ENCODE results near the gene TRMO. TPM values are rescaled to one million over a fixed set of nuclear protein-coding genes. Genes with fewer than 3 reads are reported as not detected.

Gene TRMO
- total and polyA plus RNA-seq, 2 of the 13 experiments (the other 11 are each of a cell fraction or from before 2014, with no cell fraction given): 8.7 to 18.6 TPM

DNA sequence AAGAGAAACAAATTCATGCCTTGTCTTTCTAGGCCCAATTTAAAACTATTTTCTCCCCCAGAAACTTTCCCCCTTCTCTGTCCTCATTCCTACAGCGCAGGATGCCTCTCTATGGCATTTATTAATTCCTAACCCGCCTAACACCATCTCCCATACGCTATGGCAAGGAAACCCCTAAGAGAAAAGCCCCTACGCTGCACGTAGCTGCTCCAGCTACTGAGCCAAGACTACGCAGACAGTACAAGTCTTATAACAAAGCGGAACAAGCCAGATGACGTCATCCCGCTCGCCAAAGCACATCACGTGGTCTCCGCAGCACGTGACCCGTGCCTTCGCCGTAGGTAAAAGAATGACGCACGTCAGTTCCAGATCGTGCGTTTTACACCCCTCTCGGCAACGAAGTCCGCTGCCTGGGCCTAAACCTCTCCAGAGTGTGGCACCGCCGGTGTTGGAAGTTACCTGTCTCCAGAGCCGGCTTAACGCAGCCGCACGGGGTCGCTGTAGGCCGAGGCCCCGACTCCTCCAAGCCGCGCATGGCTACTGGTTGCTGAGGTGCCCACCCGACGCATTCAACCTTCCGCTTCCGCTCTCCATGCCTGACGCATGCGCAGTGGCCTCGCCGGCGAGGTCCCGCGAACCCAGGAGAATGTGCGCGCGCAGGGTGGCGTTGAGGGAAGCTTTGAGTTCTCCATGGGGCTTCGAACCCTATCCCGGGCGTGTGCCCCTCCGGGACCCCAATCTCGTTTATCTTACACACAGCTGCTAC lies at the start of gene TRMO (continued):
- TF ChIP-seq, protein P1, sequence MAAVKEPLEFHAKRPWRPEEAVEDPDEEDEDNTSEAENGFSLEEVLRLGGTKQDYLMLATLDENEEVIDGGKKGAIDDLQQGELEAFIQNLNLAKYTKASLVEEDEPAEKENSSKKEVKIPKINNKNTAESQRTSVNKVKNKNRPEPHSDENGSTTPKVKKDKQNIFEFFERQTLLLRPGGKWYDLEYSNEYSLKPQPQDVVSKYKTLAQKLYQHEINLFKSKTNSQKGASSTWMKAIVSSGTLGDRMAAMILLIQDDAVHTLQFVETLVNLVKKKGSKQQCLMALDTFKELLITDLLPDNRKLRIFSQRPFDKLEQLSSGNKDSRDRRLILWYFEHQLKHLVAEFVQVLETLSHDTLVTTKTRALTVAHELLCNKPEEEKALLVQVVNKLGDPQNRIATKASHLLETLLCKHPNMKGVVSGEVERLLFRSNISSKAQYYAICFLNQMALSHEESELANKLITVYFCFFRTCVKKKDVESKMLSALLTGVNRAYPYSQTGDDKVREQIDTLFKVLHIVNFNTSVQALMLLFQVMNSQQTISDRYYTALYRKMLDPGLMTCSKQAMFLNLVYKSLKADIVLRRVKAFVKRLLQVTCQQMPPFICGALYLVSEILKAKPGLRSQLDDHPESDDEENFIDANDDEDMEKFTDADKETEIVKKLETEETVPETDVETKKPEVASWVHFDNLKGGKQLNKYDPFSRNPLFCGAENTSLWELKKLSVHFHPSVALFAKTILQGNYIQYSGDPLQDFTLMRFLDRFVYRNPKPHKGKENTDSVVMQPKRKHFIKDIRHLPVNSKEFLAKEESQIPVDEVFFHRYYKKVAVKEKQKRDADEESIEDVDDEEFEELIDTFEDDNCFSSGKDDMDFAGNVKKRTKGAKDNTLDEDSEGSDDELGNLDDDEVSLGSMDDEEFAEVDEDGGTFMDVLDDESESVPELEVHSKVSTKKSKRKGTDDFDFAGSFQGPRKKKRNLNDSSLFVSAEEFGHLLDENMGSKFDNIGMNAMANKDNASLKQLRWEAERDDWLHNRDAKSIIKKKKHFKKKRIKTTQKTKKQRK (IDR thresholded peaks at IDR 0.05; ENCODE audit: low read length): no peak
- TF ChIP-seq, protein P2, sequence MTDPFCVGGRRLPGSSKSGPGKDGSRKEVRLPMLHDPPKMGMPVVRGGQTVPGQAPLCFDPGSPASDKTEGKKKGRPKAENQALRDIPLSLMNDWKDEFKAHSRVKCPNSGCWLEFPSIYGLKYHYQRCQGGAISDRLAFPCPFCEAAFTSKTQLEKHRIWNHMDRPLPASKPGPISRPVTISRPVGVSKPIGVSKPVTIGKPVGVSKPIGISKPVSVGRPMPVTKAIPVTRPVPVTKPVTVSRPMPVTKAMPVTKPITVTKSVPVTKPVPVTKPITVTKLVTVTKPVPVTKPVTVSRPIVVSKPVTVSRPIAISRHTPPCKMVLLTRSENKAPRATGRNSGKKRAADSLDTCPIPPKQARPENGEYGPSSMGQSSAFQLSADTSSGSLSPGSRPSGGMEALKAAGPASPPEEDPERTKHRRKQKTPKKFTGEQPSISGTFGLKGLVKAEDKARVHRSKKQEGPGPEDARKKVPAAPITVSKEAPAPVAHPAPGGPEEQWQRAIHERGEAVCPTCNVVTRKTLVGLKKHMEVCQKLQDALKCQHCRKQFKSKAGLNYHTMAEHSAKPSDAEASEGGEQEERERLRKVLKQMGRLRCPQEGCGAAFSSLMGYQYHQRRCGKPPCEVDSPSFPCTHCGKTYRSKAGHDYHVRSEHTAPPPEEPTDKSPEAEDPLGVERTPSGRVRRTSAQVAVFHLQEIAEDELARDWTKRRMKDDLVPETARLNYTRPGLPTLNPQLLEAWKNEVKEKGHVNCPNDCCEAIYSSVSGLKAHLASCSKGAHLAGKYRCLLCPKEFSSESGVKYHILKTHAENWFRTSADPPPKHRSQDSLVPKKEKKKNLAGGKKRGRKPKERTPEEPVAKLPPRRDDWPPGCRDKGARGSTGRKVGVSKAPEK (CRISPR knock-in tag; IDR thresholded peaks at IDR 0.05; ENCODE audit: borderline replicate concordance): no peak
- TF ChIP-seq, protein P3, sequence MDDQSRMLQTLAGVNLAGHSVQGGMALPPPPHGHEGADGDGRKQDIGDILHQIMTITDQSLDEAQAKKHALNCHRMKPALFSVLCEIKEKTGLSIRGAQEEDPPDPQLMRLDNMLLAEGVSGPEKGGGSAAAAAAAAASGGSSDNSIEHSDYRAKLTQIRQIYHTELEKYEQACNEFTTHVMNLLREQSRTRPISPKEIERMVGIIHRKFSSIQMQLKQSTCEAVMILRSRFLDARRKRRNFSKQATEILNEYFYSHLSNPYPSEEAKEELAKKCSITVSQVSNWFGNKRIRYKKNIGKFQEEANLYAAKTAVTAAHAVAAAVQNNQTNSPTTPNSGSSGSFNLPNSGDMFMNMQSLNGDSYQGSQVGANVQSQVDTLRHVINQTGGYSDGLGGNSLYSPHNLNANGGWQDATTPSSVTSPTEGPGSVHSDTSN (CRISPR knock-in tag; IDR thresholded peaks at IDR 0.05; ENCODE audit: borderline replicate concordance): 0 out of 2 replicates have a peak, but pooled peaks have one; percentile 27
- TF ChIP-seq ZNF816 (CRISPR knock-in tag; IDR thresholded peaks at IDR 0.05; ENCODE audit: borderline replicate concordance) (no peak), SIN3A (IDR thresholded peaks at IDR 0.05; ENCODE audit: borderline replicate concordance, low read depth, low read length) (peak; percentile 83), RFXAP (CRISPR knock-in tag; IDR thresholded peaks at IDR 0.05; ENCODE audit: borderline replicate concordance) (peak; percentile 91), HIVEP1 (CRISPR knock-in tag; IDR thresholded peaks at IDR 0.05) (peak; percentile 90), SOX13 (IDR thresholded peaks at IDR 0.05) (no peak), SOX13 (CRISPR knock-in tag; conservative IDR thresholded peaks at IDR 0.05 in 1 of 2, IDR thresholded peaks at IDR 0.05 in 1 of 2) (peak in 1 of 2 experiments; percentile 66; a peak in 2 of 4 replicates), ZNF615 (CRISPR knock-in tag; IDR thresholded peaks at IDR 0.05; ENCODE audit: borderline replicate concordance) (no peak), NCOA2 (CRISPR knock-in tag; IDR thresholded peaks at IDR 0.05) (peak; percentile 73)
- TF ChIP-seq, protein P4, sequence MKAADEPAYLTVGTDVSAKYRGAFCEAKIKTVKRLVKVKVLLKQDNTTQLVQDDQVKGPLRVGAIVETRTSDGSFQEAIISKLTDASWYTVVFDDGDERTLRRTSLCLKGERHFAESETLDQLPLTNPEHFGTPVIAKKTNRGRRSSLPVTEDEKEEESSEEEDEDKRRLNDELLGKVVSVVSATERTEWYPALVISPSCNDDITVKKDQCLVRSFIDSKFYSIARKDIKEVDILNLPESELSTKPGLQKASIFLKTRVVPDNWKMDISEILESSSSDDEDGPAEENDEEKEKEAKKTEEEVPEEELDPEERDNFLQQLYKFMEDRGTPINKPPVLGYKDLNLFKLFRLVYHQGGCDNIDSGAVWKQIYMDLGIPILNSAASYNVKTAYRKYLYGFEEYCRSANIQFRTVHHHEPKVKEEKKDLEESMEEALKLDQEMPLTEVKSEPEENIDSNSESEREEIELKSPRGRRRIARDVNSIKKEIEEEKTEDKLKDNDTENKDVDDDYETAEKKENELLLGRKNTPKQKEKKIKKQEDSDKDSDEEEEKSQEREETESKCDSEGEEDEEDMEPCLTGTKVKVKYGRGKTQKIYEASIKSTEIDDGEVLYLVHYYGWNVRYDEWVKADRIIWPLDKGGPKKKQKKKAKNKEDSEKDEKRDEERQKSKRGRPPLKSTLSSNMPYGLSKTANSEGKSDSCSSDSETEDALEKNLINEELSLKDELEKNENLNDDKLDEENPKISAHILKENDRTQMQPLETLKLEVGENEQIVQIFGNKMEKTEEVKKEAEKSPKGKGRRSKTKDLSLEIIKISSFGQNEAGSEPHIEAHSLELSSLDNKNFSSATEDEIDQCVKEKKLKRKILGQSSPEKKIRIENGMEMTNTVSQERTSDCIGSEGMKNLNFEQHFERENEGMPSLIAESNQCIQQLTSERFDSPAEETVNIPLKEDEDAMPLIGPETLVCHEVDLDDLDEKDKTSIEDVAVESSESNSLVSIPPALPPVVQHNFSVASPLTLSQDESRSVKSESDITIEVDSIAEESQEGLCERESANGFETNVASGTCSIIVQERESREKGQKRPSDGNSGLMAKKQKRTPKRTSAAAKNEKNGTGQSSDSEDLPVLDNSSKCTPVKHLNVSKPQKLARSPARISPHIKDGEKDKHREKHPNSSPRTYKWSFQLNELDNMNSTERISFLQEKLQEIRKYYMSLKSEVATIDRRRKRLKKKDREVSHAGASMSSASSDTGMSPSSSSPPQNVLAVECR (CRISPR knock-in tag; IDR thresholded peaks at IDR 0.05; ENCODE audit: borderline replicate concordance): peak; percentile 96
- TF ChIP-seq, protein P5, sequence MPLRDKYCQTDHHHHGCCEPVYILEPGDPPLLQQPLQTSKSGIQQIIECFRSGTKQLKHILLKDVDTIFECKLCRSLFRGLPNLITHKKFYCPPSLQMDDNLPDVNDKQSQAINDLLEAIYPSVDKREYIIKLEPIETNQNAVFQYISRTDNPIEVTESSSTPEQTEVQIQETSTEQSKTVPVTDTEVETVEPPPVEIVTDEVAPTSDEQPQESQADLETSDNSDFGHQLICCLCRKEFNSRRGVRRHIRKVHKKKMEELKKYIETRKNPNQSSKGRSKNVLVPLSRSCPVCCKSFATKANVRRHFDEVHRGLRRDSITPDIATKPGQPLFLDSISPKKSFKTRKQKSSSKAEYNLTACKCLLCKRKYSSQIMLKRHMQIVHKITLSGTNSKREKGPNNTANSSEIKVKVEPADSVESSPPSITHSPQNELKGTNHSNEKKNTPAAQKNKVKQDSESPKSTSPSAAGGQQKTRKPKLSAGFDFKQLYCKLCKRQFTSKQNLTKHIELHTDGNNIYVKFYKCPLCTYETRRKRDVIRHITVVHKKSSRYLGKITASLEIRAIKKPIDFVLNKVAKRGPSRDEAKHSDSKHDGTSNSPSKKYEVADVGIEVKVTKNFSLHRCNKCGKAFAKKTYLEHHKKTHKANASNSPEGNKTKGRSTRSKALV (CRISPR knock-in tag; IDR thresholded peaks at IDR 0.05): no peak; the same call in 1 of the 2 replicates
